ENCODE results near the gene TGFBR1.

TGFBR1 gene

DNA sequence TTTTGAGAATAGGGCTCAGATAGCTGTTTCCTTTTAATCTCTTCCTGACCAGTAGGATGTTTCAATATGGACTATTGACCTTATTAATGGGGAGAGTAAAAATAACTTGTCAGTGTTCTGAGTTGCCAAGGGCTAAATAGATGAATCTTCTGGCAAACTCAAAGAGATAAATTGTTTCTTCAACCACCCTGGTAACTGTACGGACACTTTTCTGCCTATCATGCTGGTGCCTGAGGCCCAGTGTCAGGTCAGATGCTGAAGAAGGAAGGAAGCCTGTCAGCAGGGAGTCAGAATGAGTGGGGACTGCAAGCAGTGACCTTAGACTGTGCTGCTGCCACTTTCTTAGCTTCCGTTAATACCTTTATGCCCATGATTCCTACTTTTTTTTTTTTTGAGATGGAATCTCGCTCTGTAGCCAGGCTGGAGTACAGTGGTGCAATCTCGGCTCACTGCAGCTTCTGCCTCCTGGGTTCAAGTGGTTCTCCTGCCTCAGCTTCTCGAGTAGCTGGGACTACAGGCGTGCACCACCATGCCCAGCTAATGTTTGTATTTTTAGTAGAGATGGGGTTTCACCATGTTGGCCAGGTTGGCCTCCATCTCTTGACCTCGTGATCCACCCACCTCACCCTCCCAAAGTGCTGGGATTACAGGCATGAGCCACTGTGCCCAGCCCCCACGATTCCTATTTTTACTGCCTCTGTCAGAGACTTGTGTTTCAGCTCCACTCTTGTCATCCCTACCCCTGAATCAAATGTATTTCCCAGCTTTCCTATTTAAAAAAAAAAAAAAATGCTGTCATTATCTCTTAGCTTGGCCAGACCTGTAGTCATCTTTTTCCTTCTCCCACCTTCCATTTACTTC is 33.7 kb downstream of the TGFBR1 start:
- DNase-seq = no peak

DNA sequence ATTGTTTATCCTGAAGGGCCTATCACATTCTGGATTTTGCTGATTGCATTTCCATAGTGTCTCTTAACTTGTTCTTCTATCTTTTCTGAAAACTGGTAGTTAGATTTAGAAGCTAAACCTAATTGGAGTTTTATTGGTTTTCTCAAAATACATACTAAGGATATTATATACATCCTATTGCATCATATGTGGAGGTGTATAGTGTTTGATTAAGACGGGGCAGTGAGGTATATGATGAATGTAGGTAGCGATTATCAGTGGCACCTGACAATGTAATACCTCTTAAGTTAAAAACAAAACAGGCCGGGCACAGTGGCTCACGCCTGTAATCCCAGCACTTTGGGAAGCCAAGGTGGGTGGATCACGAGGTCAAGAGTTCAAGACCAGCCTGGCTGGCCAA is 35.0 kb downstream of the TGFBR1 start:
- no peak for DNase-seq

DNA sequence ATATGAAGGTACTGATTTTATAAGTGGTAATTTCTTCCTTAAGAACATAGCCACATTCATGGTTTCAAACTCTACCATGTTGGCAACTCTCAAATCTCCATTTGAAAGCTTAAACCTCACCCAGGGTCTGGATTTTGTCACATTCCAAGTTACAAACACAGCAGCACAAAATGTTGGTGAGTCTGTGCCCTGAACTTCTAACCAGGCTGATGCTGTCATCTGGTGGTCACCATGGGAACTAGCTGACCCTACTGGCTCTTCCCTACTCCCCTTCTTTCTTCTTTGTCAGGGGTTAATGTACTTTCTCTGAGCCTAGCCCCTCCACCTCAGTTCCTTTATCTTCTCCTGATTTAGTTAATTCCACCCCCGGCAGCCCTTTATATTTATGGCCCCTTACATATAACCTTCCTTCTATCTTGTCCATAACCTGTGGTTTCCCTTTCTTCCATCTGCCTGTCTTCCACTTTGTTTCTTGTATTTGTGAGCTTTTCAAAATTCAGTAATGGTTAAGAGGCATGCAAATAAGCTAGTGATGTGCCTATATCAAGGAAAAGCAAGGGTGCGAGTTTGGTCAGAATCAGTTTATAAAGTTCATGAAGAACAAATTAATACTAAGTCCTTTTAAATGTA is 35.9 kb downstream of the TGFBR1 start:
- peak; percentile 16 for DNase-seq

DNA sequence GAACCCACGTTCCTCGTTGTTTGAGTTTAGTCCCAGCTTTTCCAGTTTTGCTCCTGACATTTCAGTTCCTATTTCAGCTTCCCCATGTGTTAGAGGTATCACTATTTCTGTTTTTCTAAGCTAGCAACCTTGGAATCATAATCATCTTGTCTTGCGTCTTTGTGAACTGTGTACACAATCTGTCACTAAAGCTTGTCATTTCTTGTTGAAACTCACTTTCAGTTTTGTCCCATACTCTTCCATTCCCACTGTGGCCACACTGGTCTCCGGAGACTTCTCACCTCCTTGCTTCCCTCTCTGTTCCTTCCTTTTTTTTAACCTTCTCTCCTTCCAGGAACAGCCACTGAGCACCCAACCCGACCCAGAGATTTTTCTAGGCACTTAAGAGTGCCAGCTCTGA is 36.9 kb downstream of the TGFBR1 start:
- DNase-seq = no peak

DNA sequence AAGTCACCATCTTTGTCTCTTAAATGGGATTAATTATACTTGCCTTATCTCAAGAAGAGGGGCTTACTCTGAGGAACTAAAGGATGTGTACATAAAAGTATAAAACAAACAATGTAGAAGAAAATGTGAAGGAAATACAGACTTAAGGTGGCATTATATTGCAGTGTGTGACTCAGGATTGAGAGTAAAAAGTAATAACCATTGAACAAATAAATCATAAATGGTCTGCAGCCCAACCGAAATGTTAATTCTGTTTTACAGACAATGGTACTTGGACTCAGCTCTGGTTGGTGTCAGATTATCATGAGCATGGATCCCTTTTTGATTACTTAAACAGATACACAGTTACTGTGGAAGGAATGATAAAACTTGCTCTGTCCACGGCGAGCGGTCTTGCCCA is 37.4 kb downstream of the TGFBR1 start:
- DNase-seq = no peak

DNA sequence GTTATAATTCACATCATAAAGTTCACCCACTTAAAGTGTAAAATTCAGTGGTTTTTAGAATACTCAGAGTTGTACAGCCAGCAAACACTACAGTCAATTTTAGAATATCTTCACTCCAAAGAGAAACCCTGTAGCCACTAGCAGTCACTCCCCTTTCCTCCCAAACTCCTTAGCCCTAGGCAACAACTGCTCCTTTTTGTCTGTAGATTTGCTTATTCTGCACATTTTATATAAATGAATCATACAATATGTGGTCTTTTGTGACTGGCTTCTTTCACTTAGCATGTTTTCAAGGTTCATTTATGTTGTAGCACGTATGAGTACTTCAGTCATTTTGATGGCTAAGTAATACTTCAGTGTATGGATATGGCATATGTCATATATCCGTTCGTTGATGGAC is 38.7 kb downstream of the TGFBR1 start:
- no peak for DNase-seq

DNA sequence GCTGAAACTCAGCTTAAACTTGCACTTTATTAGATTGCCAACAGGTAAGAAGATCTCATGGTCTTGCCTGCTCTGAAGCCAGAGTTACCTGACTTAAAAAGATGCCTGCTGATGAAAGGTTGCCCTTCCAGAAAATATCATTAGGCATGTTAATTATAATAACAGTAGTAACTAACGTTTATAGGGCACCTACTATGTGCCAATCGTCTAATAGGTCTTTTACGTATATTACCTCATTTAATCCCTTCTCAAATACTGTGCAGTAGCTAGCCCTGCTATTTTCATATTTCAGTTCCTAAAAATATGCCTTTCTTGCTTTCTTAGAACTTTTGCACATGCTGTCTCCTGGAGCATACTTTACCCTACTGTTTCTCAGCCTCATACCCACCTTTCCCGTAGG is 40.1 kb downstream of the TGFBR1 start:
- DNase-seq = no peak

DNA sequence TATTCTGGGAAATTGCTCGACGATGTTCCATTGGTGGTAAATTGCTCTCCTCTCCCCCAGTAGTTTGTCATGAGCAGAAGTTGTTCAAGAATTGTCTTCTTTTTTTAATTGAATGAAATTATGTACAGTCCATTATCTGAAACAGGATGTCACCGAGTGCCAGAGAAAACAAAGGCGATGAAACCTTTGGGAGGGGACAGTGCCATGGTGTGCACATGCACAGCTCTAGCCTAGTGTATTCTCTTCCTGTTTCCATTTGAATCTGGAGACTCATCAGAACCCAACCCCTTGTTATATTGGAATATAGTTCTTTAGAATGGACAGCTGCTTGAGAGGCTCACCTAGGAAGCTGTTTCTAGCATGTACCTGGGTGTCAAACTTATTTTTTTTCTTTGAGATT is 41.7 kb downstream of the TGFBR1 start:
- DNase-seq = no peak

DNA sequence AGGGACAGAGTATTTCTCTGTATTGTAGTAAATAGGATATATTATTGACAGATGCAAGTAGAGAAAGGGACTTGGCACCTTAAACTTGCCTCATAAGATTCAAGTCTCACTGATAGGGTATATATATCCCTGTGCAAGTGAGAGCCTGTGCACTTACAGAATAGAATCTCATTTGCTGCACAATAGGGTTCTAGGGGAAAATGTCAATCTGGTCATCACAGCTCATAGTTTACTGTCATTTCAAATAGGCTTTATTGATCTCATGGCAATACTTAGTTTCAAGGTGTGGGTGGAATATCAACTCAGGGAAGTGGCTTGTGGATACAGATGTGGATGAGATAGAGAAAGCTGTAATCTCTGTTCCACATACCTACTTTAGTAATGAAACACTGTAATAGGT is 42.3 kb downstream of the TGFBR1 start:
- DNase-seq = no peak

DNA sequence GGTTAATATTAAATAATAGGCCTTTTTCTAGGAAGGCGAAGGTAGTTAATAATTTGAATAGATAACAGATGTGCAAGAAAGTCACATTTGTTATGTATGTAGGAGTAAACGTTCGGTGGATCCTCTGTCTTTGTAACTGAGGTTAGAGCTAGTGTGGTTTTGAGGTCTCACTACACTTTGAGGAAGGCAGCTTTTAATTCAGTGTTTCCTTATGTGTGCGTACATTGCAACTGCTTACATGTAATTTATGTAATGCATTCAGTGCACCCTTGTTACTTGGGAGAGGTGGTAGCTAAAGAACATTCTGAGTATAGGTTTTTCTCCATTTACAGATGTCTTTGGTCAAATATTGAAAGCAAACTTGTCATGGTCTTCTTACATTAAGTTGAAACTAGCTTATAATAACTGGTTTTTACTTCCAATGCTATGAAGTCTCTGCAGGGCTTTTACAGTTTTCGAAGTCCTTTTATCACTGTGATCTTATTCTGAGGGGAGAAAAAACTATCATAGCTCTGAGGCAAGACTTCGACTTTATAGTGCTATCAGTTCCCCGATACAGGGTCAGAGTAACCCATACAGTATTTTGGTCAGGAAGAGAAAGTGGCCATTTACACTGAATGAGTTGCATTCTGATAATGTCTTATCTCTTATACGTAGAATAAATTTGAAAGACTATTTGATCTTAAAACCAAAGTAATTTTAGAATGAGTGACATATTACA is 45.7 kb downstream of the TGFBR1 start:
- DNase-seq = no peak

DNA sequence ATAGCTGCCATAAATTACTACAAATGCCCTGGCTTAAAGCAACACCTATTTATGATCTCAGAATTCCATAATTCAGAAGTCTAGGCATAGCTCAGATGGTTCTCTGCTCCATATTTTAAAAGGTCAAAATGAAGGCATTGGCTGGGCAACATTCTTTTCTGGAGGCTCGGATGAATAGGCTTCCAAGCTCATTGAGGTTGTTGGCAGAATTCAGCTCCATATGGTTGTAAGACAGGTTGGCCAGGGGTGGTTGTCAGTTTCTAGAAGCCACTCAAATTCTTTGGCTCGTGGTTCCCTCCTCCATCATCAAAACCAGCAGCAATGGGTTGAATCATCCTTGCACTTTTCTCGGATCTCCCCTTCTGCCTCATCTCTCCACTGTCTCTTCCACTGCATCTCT is 49.4 kb downstream of the TGFBR1 start:
- DNase-seq = no peak

DNA sequence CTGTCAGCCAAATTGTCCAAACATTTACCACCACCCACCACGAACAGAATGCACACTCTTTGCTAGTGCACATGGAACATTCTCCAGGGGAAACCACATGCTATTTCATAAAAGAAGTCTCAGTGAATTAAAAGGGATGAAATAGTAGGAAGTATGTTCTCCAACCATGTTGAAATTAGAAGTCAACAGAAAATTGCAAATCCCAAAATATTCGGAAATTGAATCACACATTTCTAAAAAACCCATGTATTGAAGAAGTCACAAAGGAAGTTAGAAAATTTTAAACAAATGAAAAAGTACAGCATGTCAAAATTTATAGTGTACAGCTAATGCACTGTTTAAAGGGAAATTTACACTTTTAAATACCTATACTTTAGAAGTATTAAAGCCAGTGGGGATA is 50.8 kb downstream of the TGFBR1 start:
- DNase-seq = no peak

DNA sequence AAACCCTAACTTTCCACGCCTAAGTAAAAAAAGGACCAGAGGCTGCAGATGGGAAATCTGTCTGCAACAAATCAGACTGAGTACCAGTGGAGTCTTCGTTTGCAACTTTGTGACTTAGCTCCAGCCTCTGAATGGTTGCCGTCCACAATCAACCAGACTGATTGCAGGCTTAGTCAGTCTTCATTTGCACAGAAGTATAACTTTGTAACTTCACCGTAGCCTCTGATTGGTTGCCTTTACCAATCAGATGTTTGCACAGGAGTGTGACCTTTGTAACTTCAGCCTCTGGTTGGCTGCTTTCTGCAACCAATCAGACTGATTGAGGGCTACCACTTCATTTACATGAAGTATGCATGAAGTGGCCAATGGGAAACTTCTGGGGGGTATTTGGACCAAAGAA is 53.7 kb downstream of the TGFBR1 start:
- DNase-seq = no peak

DNA sequence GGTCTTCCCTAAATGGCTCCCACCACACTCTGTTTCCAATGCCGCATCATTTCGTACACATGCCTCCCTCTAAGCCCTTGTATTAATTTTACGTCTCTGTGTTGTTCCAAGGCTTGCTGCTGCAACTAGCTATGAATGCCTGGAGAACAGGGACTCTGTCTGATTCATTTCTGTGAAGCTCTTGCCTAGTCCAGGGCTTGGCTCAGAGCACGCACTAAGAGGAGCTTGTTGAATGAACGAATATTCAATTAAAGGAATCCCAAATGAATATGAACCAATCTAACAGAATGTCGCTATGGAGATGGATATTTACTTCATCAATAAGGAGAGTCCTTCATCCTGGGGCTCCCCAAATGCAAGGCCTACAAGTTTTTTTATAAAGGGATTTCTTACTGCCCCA is 55.3 kb downstream of the TGFBR1 start:
- DNase-seq = no peak

DNA sequence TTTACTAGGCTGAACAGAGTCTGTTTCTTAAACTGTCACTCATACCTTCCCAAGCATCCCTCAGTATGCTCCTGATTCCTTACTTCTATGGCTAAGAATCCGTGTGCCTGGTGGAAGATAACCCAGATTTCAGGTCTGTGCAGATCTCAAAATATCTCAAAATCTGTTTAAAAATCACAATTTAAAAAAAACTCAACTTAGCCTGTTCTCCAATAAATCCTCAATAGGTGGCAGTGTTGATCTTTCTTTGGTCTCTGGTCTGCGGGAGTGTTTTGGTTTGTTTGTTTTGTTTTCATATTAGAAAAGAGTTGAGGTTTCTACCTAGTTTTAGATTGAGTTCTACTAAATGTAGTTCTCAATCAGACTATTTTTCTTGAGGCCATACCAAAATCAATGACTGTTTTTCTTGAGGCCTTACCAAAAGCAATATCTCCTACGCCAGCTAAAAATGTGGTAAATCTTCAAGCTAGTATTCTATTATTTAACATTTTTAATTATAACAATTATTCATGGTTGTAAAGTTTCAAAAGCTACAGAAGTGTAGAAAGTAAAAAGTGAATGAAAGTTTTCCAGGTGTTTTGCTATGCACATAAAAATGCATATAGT is 57.9 kb downstream of the TGFBR1 start:
- DNase-seq = peak; percentile 43

DNA sequence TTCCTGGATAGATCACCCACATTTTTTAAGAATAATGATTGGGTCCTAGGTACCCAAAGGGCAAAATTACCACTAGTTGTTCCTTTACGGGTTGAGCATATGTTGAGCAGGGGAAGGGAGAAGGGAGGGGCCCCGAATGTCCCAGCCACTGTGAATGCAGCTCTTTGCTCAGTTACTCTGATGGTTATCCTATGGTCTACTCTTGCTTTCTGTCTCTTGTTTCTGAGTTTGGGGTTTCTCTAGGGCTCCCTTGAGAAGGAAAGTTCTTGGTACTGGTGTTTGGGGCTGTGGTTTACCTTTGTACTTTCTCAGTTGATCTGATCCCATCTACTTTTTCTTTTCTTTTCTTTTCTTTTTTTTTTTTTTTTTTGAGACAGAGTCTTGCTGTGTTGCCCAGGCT is 61.2 kb downstream of the TGFBR1 start:
- no peak for DNase-seq

DNA sequence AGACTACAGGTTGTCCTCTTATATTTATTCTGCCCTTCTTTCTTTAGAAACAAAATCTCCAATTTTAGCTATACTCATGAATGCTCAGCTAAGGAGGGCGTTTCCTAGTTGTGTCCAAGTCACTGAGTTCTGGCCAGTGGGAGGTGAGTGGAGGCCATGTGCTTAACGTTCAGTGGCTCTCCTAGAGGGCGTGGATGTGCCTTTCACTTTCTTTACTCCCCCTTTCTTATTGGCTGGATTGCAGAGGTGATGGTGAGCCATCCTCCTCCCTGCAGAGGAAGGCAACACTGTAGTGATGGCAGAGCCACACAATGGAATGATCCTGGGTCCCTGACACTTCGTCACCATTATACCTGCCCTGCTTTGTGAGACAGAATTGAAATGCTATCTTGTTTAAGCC is 62.2 kb downstream of the TGFBR1 start:
- DNase-seq = no peak

DNA sequence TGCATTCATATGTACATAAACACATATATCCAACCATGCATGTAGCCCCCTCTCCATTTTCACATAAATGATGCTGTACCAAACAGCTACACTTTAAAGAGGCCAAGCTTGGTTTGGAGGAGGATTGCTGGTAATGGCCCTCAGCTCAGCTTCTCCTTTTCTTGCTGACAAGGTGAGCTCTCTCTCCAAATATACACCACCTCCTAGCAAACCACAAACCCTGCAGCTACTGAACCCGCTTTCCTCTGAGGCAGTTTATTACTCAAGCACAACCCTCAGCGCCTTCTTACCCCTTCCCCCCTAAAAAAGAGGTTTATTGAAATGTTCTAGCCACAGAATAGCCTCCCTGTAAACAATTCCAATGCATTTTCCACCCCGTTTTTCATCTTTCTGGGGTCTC is 62.8 kb downstream of the TGFBR1 start:
- no peak for DNase-seq

DNA sequence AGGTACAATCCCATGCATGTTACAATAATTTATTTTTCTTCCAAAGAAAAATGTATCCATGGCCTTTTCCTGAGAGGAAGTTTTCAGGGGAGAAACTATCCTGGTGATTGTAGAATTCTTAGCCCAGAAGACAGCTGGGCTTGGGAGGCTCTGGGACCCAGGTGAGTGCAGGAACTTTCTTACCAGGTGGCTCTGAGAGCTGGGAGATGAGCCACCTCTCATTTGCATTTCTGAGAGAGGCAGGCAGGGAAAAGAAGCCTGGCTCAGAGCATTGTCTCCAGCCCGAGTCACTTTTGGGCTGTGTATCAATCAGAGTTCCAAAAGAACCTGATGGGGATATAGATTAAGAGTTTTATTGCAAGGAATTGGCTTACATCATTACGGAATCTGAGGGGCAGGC is 64.2 kb downstream of the TGFBR1 start:
- no peak for DNase-seq

DNA sequence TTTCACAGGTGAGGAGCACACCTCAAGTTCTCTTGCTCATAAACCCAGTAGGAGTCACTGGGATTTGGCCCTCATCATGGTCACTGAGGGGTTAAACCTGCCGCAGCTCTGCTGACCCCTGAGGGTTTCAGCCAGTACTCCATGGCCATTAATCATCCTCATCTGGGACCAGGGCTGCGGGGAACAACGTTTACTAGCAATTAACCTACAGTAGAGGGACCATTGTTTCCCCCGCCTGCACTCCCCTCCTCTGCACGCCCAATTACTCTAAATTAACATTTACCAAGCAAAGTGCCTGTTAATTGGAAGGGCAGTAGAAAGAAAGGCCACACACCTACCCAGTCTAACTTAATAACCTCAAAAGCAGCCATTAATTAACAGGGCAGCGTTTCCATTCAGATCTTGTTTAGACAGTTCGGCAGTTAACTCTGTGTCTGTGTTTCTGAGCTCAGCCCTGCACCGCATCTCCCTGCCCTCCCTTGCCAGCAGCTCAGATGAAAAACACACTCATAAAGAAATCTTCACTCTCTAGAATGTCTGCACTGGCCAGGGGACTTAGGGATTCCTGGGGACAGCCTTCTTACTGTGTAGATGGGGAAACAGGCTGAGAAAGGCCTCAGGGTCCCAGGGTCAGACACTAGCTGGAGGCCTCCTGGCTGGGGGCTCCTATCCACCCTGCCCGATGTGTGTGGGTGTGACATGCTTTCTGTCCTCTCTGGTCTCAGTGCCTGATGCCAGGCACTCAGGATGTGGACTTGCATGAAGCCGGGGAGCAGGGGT is 65.3 kb downstream of the TGFBR1 start:
- peak; percentile 31 for DNase-seq

DNA sequence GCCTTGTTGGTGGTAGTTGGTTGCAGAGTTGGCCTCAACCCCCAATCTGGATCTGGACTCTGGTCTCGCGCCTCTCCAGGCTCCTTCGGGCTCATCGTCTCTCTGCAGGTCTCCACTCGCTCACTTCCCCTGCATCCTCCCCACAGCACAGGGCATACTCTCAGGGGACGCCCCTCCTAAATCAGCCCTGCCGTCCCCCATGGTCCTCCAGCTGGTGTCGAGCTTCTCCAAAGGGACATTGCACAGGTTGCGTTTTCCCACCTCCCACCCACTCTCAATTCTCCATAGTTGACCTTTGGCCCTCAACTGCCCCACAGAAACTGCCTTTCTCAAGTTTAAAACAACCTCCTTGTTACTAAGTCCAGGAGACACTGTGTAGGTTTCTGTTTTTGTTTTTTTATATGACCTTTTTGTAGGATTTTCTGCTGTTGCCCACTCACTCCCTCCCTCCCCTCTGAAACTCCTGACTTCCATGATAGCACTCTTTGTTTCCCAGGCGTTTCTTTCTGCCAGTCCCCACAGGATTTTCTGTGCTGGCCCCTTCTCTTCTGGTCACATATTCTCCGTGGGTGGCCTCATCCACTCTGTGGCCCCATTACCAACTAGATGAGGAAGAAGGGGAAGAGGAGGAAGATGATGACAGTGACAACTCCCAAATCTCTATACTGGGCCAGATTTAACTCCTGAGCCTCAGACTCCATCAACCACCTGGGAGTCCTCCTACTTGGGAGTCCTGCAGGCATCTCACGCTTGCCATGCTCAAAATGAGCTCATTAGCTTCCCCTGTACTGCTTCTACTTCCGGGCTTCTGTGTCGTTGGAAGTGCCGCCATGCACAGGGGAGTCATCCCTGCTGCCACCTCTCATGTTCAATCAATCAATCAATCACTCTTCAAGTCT is 66.6 kb downstream of the TGFBR1 start:
- no peak for DNase-seq

All from NCI-H1092 treated with DMSO at 0.1 percent for 48 hours (cell line).